ENCODE measurements around the gene BLVRB.

DNA sequence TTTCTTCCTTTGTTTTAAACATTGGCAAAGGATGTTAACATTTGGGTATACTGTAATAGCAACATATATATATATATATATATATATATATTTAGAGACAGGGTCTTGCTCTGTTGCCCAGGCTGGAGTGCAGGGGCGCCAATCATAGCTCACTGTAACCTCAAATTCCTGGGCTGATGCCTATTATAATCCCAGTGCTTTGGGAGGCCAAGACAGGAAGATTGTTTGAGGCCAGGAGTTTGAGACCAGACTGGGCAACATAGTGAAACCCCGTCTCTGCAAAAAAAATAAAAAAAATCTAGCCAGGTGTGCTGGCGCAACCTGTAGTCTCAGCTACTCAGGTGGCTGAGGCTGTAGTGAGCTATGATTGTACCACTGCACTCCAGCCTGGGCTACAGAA is 5.4 kb downstream of the BLVRB start:
- TF ChIP-seq TP53 (CRISPR knock-in tag; IDR thresholded peaks at IDR 0.05) = no peak
- no peak for TF ChIP-seq POLR2A (IDR thresholded peaks at IDR 0.05; ENCODE audit: low read length)
- TF ChIP-seq, protein P1, sequence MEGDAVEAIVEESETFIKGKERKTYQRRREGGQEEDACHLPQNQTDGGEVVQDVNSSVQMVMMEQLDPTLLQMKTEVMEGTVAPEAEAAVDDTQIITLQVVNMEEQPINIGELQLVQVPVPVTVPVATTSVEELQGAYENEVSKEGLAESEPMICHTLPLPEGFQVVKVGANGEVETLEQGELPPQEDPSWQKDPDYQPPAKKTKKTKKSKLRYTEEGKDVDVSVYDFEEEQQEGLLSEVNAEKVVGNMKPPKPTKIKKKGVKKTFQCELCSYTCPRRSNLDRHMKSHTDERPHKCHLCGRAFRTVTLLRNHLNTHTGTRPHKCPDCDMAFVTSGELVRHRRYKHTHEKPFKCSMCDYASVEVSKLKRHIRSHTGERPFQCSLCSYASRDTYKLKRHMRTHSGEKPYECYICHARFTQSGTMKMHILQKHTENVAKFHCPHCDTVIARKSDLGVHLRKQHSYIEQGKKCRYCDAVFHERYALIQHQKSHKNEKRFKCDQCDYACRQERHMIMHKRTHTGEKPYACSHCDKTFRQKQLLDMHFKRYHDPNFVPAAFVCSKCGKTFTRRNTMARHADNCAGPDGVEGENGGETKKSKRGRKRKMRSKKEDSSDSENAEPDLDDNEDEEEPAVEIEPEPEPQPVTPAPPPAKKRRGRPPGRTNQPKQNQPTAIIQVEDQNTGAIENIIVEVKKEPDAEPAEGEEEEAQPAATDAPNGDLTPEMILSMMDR (IDR thresholded peaks at IDR 0.05) = no peak
- TF ChIP-seq JUN (IDR thresholded peaks at IDR 0.05) = no peak
- no peak for TF ChIP-seq SMC3 (IDR thresholded peaks at IDR 0.05)
- no peak for TF ChIP-seq CEBPB (IDR thresholded peaks at IDR 0.05)
- TF ChIP-seq RAD21 (conservative IDR thresholded peaks at IDR 0.05 in 1 of 2, IDR thresholded peaks at IDR 0.05 in 1 of 2) = no peak
- TF ChIP-seq HOXB13 (CRISPR knock-in tag; IDR thresholded peaks at IDR 0.05; ENCODE audit: low read depth) = no peak
- TF ChIP-seq, protein P2, sequence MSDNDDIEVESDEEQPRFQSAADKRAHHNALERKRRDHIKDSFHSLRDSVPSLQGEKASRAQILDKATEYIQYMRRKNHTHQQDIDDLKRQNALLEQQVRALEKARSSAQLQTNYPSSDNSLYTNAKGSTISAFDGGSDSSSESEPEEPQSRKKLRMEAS (IDR thresholded peaks at IDR 0.05) = no peak
- no peak for TF ChIP-seq NR3C1 (IDR thresholded peaks at IDR 0.05)
- TF ChIP-seq, protein P3, sequence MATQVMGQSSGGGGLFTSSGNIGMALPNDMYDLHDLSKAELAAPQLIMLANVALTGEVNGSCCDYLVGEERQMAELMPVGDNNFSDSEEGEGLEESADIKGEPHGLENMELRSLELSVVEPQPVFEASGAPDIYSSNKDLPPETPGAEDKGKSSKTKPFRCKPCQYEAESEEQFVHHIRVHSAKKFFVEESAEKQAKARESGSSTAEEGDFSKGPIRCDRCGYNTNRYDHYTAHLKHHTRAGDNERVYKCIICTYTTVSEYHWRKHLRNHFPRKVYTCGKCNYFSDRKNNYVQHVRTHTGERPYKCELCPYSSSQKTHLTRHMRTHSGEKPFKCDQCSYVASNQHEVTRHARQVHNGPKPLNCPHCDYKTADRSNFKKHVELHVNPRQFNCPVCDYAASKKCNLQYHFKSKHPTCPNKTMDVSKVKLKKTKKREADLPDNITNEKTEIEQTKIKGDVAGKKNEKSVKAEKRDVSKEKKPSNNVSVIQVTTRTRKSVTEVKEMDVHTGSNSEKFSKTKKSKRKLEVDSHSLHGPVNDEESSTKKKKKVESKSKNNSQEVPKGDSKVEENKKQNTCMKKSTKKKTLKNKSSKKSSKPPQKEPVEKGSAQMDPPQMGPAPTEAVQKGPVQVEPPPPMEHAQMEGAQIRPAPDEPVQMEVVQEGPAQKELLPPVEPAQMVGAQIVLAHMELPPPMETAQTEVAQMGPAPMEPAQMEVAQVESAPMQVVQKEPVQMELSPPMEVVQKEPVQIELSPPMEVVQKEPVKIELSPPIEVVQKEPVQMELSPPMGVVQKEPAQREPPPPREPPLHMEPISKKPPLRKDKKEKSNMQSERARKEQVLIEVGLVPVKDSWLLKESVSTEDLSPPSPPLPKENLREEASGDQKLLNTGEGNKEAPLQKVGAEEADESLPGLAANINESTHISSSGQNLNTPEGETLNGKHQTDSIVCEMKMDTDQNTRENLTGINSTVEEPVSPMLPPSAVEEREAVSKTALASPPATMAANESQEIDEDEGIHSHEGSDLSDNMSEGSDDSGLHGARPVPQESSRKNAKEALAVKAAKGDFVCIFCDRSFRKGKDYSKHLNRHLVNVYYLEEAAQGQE (IDR thresholded peaks at IDR 0.05) = no peak
- TF ChIP-seq, protein P4, sequence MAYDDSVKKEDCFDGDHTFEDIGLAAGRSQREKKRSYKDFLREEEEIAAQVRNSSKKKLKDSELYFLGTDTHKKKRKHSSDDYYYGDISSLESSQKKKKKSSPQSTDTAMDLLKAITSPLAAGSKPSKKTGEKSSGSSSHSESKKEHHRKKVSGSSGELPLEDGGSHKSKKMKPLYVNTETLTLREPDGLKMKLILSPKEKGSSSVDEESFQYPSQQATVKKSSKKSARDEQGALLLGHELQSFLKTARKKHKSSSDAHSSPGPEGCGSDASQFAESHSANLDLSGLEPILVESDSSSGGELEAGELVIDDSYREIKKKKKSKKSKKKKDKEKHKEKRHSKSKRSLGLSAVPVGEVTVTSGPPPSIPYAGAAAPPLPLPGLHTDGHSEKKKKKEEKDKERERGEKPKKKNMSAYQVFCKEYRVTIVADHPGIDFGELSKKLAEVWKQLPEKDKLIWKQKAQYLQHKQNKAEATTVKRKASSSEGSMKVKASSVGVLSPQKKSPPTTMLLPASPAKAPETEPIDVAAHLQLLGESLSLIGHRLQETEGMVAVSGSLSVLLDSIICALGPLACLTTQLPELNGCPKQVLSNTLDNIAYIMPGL (CRISPR knock-in tag; IDR thresholded peaks at IDR 0.05; ENCODE audit: borderline replicate concordance) = no peak
- no peak for TF ChIP-seq BHLHE40 (IDR thresholded peaks at IDR 0.05; ENCODE audit: low read depth, low read length)
- no peak for TF ChIP-seq MAFK (IDR thresholded peaks at IDR 0.05; ENCODE audit: partially characterized antibody)

Measured in A549 (cell line).